Stimulated activated naive CD8-positive, alpha-beta T cell treated with anti-CD3 and anti-CD28 coated beads, Interleukin-15, amount 100 ng/mL, for 72 hours (primary cell): Measurements from ENCODE around the gene DLGAP1.
A peak's percentile ranks its signal among the peaks of the same experiment; 100 is the strongest.

ENCODE experiments used
- ATAC-seq: fragments of 150-1000 bp; cut with Tn5 transposase; 2 replicates; pipeline ENCODE4 v1.10.0; 2021; ENCODE audit warnings: mild to moderate bottlenecking, moderate library complexity
- DNase-seq, 2 donors: peaks; one replicate each; pipeline ENCODE4 v3.0.0; 2021 to 2022
- H3K27ac Mint-ChIP-seq, 2 donors: one replicate each; pipeline ENCODE4 v1.8.0; 2022; ENCODE audit warnings: mild to moderate bottlenecking in 2 of 2, mixed read lengths in 2 of 2, moderate library complexity in 2 of 2
- H3K27me3 Mint-ChIP-seq: one replicate; pipeline ENCODE4 v1.8.0; 2022; ENCODE audit warnings: mixed read lengths
- H3K4me1 Mint-ChIP-seq: one replicate; pipeline ENCODE4 v1.8.0; 2022; ENCODE audit warnings: mild to moderate bottlenecking, mixed read lengths
- H3K4me3 Mint-ChIP-seq, 2 donors: one replicate each; pipeline ENCODE4 v1.8.0; 2022; ENCODE audit warnings: mild to moderate bottlenecking in 2 of 2, mixed read lengths in 2 of 2, moderate library complexity in 1 of 2
- H3K9me3 Mint-ChIP-seq, 2 donors: one replicate each; pipeline ENCODE4 v1.8.0; 2022; ENCODE audit warnings: mixed read lengths in 2 of 2

The DLGAP1 gene

GRCh38 chr18:4246374-4246773 is 208.7 kb downstream of the DLGAP1 start:
- no peaks in the 10 kb centered on the region for H3K9me3 Mint-ChIP-seq
- no peak overlapping the region for H3K27ac Mint-ChIP-seq
- no peak for ATAC-seq
- H3K4me3 Mint-ChIP-seq = no peak overlapping the region
- DNase-seq = no peak
- no peaks in the 10 kb centered on the region for H3K27me3 Mint-ChIP-seq
- H3K4me1 Mint-ChIP-seq = no peaks in the 10 kb centered on the region

GRCh38 chr18:4245456-4245855 is 209.7 kb downstream of the DLGAP1 start:
- Mint-ChIP-seq H3K9me3 (no peaks in the 10 kb centered on the region), H3K27me3 (no peaks in the 10 kb centered on the region), H3K4me1 (no peaks in the 10 kb centered on the region), H3K4me3 (no peak overlapping the region), H3K27ac (no peak overlapping the region)
- ATAC-seq = no peak
- DNase-seq = no peak

GRCh38 chr18:4242431-4243161 is 212.5 kb downstream of the DLGAP1 start:
- Mint-ChIP-seq H3K27ac (no peak overlapping the region), H3K9me3 (no peaks in the 10 kb centered on the region), H3K4me1 (no peaks in the 10 kb centered on the region), H3K4me3 (no peak overlapping the region), H3K27me3 (no peaks in the 10 kb centered on the region)
- ATAC-seq (no peak), DNase-seq (no peak)

- ATAC-seq = no peak
- DNase-seq = no peak
- Mint-ChIP-seq H3K27ac (no peak overlapping the region), H3K9me3 (no peaks in the 10 kb centered on the region), H3K4me3 (no peak overlapping the region), H3K27me3 (no peaks in the 10 kb centered on the region), H3K4me1 (no peaks in the 10 kb centered on the region)
Observed at GRCh38 chr18:4241090-4241617, 214.0 kb downstream of the DLGAP1 start.

- Mint-ChIP-seq H3K4me1 (no peaks in the 10 kb centered on the region), H3K27ac (no peak overlapping the region), H3K9me3 (no peaks in the 10 kb centered on the region), H3K27me3 (no peaks in the 10 kb centered on the region), H3K4me3 (no peak overlapping the region)
- no peak for ATAC-seq
- DNase-seq = no peak
Observed at GRCh38 chr18:4238966-4239365, 216.1 kb downstream of the DLGAP1 start.

- no peaks in the 10 kb centered on the region for H3K9me3 Mint-ChIP-seq
- DNase-seq = no peak
- H3K4me3 Mint-ChIP-seq = no peak overlapping the region
- no peak for ATAC-seq
- no peaks in the 10 kb centered on the region for H3K27me3 Mint-ChIP-seq
- no peak overlapping the region for H3K27ac Mint-ChIP-seq
- H3K4me1 Mint-ChIP-seq = no peaks in the 10 kb centered on the region
Observed at GRCh38 chr18:4237664-4238041, 217.5 kb downstream of the DLGAP1 start.

- Mint-ChIP-seq H3K4me1 (no peaks in the 10 kb centered on the region), H3K9me3 (no peaks in the 10 kb centered on the region), H3K27ac (no peak overlapping the region), H3K4me3 (no peak overlapping the region), H3K27me3 (no peaks in the 10 kb centered on the region)
- DNase-seq = no peak
- ATAC-seq = no peak
Observed at GRCh38 chr18:4236940-4237663, 218.0 kb downstream of the DLGAP1 start.

- ATAC-seq = no peak
- Mint-ChIP-seq H3K27ac (no peak overlapping the region), H3K4me1 (no peaks in the 10 kb centered on the region), H3K9me3 (peaks cover 6 to 15% of the 10 kb centered on the region in 2 donors), H3K4me3 (no peak overlapping the region), H3K27me3 (no peaks in the 10 kb centered on the region)
- DNase-seq = no peak
Observed at GRCh38 chr18:4233468-4233867, 221.6 kb downstream of the DLGAP1 start.

- no peak overlapping the region for H3K4me3 Mint-ChIP-seq
- H3K27ac Mint-ChIP-seq = no peak overlapping the region
- DNase-seq = no peak
- peaks cover 14 to 22% of the 10 kb centered on the region in 2 donors for H3K9me3 Mint-ChIP-seq
- H3K4me1 Mint-ChIP-seq = no peaks in the 10 kb centered on the region
- no peaks in the 10 kb centered on the region for H3K27me3 Mint-ChIP-seq
- ATAC-seq = no peak
Observed at GRCh38 chr18:4232656-4233055, 222.5 kb downstream of the DLGAP1 start.

GRCh38 chr18:4231260-4231659 is 223.8 kb downstream of the DLGAP1 start:
- H3K9me3 Mint-ChIP-seq = peaks cover 14 to 22% of the 10 kb centered on the region in 2 donors
- no peaks in the 10 kb centered on the region for H3K4me1 Mint-ChIP-seq
- H3K27me3 Mint-ChIP-seq = no peaks in the 10 kb centered on the region
- no peak for ATAC-seq
- H3K4me3 Mint-ChIP-seq = no peak overlapping the region
- H3K27ac Mint-ChIP-seq = peak overlapping the region in 1 of 2 donors; percentile 15
- DNase-seq = no peak

GRCh38 chr18:4230450-4231168 is 224.5 kb downstream of the DLGAP1 start:
- DNase-seq = no peak
- H3K4me3 Mint-ChIP-seq = no peak overlapping the region

GRCh38 chr18:4224031-4224704 is 230.9 kb downstream of the DLGAP1 start:
- no peaks in the 10 kb centered on the region for H3K4me1 Mint-ChIP-seq
- H3K4me3 Mint-ChIP-seq = no peak overlapping the region
- no peak for DNase-seq
- H3K9me3 Mint-ChIP-seq = peaks cover 10 to 36% of the 10 kb centered on the region in 2 donors
- H3K27ac Mint-ChIP-seq = peak overlapping the region in 1 of 2 donors; percentile 31
- no peak for ATAC-seq
- H3K27me3 Mint-ChIP-seq = no peaks in the 10 kb centered on the region

More at GRCh38 chr18:4230450-4231168, 224.5 kb downstream of the DLGAP1 start:
- H3K4me1 Mint-ChIP-seq = no peaks in the 10 kb centered on the region
- H3K27me3 Mint-ChIP-seq = no peaks in the 10 kb centered on the region
- no peak for ATAC-seq
- peak overlapping the region in 1 of 2 donors; percentile 27 for H3K27ac Mint-ChIP-seq
- peaks cover 14 to 25% of the 10 kb centered on the region in 2 donors for H3K9me3 Mint-ChIP-seq

- ATAC-seq = no peak
- Mint-ChIP-seq H3K27me3 (no peaks in the 10 kb centered on the region), H3K9me3 (peaks cover 11 to 12% of the 10 kb centered on the region in 2 donors), H3K27ac (no peak overlapping the region), H3K4me3 (no peak overlapping the region), H3K4me1 (no peaks in the 10 kb centered on the region)
- no peak for DNase-seq
Observed at GRCh38 chr18:4211111-4211837, 243.8 kb downstream of the DLGAP1 start.

- no peak overlapping the region for H3K27ac Mint-ChIP-seq
- H3K9me3 Mint-ChIP-seq = peaks cover 11 to 14% of the 10 kb centered on the region in 2 donors
- ATAC-seq = no peak
Observed at GRCh38 chr18:4208366-4208765, 246.7 kb downstream of the DLGAP1 start.

More at GRCh38 chr18:4208366-4208765, 246.7 kb downstream of the DLGAP1 start:
- DNase-seq = no peak
- Mint-ChIP-seq H3K4me3 (no peak overlapping the region), H3K27me3 (no peaks in the 10 kb centered on the region), H3K4me1 (no peaks in the 10 kb centered on the region)
